ENCODE measurements around the gene SNAP47.

GRCh38 chr1:227718932-227719331, 16.3 kb upstream of the SNAP47 start:
- TF ChIP-seq, protein P1, sequence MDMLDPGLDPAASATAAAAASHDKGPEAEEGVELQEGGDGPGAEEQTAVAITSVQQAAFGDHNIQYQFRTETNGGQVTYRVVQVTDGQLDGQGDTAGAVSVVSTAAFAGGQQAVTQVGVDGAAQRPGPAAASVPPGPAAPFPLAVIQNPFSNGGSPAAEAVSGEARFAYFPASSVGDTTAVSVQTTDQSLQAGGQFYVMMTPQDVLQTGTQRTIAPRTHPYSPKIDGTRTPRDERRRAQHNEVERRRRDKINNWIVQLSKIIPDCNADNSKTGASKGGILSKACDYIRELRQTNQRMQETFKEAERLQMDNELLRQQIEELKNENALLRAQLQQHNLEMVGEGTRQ (IDR thresholded peaks at IDR 0.05) = no peak
- TF ChIP-seq CTCF (IDR thresholded peaks at IDR 0.05) = no peak
